ENCODE measurements around the gene SLC19A1. TPM values are rescaled to one million over a fixed set of nuclear protein-coding genes. Genes with fewer than 3 reads are reported as not detected.
"Not testable (repeated sequence)": the region's sequence is repeated elsewhere in the genome, so short reads cannot be mapped to it uniquely, and the experiment has no call there.

Gene SLC19A1
- total RNA-seq, 1 donor from 2014 or later, result 36.8 TPM

- TF ChIP-seq CTCF (IDR thresholded peaks at IDR 0.05; ENCODE audit: unreplicated experiment), result no peak
- H3K9me3 Mint-ChIP-seq, result peaks cover 7% of the 10 kb centered on the region
- no peaks in the 10 kb centered on the region for H3K4me1 Mint-ChIP-seq
- DNase-seq (ENCODE audit: low spot score in 2 of 2, unreplicated experiment in 2 of 2), result no peak
- H3K36me3 Mint-ChIP-seq, result peaks cover 9% of the 10 kb centered on the region
- H3K4me3 Mint-ChIP-seq, result no peak overlapping the region
- H3K27ac Mint-ChIP-seq, result no peak overlapping the region
- H3K27me3 Mint-ChIP-seq (ENCODE audit: low read depth), result no peaks in the 10 kb centered on the region
Observed at GRCh38 chr21:45504516-45505415, 37.5 kb downstream of the SLC19A1 start.

DNA sequence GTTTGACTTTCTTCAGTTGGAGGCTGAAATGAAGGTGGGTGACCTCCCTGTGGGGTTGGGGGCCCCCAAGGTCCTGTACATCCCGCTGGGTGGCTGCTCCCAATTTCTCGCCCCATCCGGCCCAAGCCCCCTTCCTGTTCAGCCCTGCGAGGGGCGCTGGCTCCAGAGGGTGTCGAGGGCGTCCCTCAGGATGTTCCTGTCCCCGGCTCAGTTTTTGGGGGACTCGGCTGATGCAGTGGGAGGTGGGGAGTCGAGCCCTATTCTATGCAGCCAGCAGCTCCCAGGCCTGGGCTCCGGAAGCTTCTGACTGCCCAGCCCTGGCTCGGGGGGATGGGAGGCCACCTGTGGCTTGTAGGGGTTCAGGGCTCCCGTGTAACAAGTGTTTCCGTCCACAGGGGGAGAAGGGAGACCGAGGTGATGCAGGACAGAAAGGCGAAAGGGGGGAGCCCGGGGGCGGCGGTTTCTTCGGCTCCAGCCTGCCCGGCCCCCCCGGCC lies 38.2 kb downstream of the SLC19A1 start:
- no peak overlapping the region for H3K27ac Mint-ChIP-seq
- H3K4me1 Mint-ChIP-seq, result no peaks in the 10 kb centered on the region
- peaks cover 13% of the 10 kb centered on the region for H3K36me3 Mint-ChIP-seq
- no peak for DNase-seq (ENCODE audit: low spot score in 2 of 2, unreplicated experiment in 2 of 2)
- no peak for TF ChIP-seq CTCF (IDR thresholded peaks at IDR 0.05; ENCODE audit: unreplicated experiment)
- no peaks in the 10 kb centered on the region for H3K27me3 Mint-ChIP-seq (ENCODE audit: low read depth)
- H3K4me3 Mint-ChIP-seq, result no peak overlapping the region
- H3K9me3 Mint-ChIP-seq, result peaks cover 7% of the 10 kb centered on the region

DNA sequence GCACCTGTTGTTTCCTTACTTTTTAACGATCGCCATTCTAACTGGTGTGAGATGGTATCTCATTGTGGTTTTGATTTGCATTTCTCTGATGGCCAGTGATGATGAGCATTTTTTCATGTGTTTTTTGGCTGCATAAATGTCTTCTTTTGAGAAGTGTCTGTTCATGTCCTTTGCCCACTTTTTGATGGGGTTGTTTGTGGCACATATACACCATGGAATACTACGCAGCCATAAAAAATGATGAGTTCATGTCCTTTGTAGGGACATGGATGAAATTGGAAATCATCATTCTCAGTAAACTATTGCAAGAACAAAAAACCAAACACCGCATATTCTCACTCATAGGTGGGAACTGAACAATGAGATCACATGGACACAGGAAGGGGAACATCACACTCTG lies 39.0 kb downstream of the SLC19A1 start:
- H3K36me3 Mint-ChIP-seq, result peaks cover 20% of the 10 kb centered on the region
- not testable (repeated sequence) for H3K4me1 Mint-ChIP-seq; H3K27me3 Mint-ChIP-seq (ENCODE audit: low read depth); H3K4me3 Mint-ChIP-seq; H3K27ac Mint-ChIP-seq; H3K9me3 Mint-ChIP-seq; DNase-seq (ENCODE audit: low spot score in 2 of 2, unreplicated experiment in 2 of 2)

GRCh38 chr21:45502600-45502999 lies 39.6 kb downstream of the SLC19A1 start:
- no peak for DNase-seq (ENCODE audit: low spot score in 2 of 2, unreplicated experiment in 2 of 2)
- no peak overlapping the region for H3K27ac Mint-ChIP-seq
- no peak for TF ChIP-seq CTCF (IDR thresholded peaks at IDR 0.05; ENCODE audit: unreplicated experiment)
- H3K4me3 Mint-ChIP-seq, result no peak overlapping the region
- no peaks in the 10 kb centered on the region for H3K4me1 Mint-ChIP-seq
- H3K27me3 Mint-ChIP-seq (ENCODE audit: low read depth), result no peaks in the 10 kb centered on the region
- peaks cover 7% of the 10 kb centered on the region for H3K9me3 Mint-ChIP-seq
- peaks cover 20% of the 10 kb centered on the region for H3K36me3 Mint-ChIP-seq

- no peak overlapping the region for H3K4me3 Mint-ChIP-seq
- peaks cover 20% of the 10 kb centered on the region for H3K36me3 Mint-ChIP-seq
- no peak for TF ChIP-seq CTCF (IDR thresholded peaks at IDR 0.05; ENCODE audit: unreplicated experiment)
- no peaks in the 10 kb centered on the region for H3K27me3 Mint-ChIP-seq (ENCODE audit: low read depth)
- H3K4me1 Mint-ChIP-seq, result no peaks in the 10 kb centered on the region
- H3K9me3 Mint-ChIP-seq, result peaks cover 7% of the 10 kb centered on the region
- H3K27ac Mint-ChIP-seq, result no peak overlapping the region
- DNase-seq (ENCODE audit: low spot score in 2 of 2, unreplicated experiment in 2 of 2), result no peak
Observed at GRCh38 chr21:45502006-45502345, 40.3 kb downstream of the SLC19A1 start.

DNA sequence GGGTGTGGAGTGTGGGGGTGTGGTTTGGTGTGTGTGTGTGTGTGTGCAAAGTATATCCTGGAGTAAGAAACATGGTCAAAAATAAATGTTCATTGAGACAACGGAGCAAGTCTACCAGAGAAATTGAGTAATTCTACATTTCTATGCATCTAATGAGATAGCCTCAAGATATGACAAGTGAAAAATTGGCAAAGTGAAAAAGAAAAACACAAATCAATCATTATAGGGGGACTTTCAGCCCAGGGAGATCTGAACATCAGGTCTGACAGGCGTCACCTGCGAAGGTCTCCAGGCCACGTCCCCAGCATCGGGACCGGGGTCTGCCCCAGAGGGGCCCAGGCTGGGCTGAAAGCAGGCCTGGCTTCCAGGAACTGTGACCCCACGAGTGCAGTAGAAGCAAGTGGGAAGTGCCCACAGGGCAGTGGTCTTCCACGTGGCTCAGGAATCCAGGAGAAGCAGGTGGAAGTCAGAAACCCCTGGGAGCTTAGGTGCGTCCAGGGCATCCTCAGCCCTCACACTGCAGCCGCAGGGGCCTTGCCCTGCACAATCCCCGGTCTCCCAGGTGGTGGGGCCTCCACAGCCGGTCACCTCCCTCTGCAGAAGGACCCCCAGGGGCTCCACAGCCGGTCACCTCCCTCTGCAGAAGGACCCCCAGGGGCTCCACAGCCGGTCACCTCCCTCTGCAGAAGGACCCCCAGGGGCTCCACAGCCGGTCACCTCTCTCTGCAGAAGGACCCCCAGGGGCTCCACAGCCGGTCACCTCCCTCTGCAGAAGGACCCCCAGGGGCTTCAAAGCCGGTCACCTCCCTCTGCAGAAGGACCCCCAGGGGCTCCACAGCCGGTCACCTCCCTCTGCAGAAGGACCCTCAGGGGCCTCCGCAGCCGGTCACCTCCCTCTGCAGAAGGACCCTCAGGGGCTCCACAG lies 40.9 kb downstream of the SLC19A1 start:
- not testable (repeated sequence) for H3K4me3 Mint-ChIP-seq; H3K27ac Mint-ChIP-seq; H3K4me1 Mint-ChIP-seq; H3K9me3 Mint-ChIP-seq; DNase-seq (ENCODE audit: low spot score in 2 of 2, unreplicated experiment in 2 of 2); H3K27me3 Mint-ChIP-seq (ENCODE audit: low read depth)
- peaks cover 20% of the 10 kb centered on the region for H3K36me3 Mint-ChIP-seq
